H9 (cell line): Measurements from ENCODE around the gene ITGA1. TPM values are rescaled to one million over a fixed set of nuclear protein-coding genes. Genes with fewer than 3 reads are reported as not detected.

Experiments
- DNase-seq: peaks from one replicate; pipeline ENCODE4 v3.0.0-alpha.2; 2017
- H2AFZ ChIP-seq: one replicate; pipeline ENCODE4 v1.6.1; 2013; ENCODE audit warnings: mild to moderate bottlenecking, low read length, control low read depth, moderate library complexity
- H2AK5ac ChIP-seq: 2 replicates; pipeline ENCODE4 v1.6.1; 2013; ENCODE audit warnings: low read length, control low read depth, mixed read lengths; ENCODE audit not compliant: insufficient read length
- H2BK120ac ChIP-seq: one replicate; pipeline ENCODE4 v1.6.1; 2013; ENCODE audit warnings: low read depth, mild to moderate bottlenecking, low read length, control low read depth, inconsistent platforms; ENCODE audit not compliant: poor library complexity, severe bottlenecking
- H2BK12ac ChIP-seq: 2 replicates; pipeline ENCODE4 v1.6.1; 2013; ENCODE audit warnings: low read length, control low read depth, mixed read lengths, low read depth; ENCODE audit not compliant: insufficient read length
- H2BK15ac ChIP-seq: 2 replicates; pipeline ENCODE4 v1.6.1; 2013; ENCODE audit warnings: low read depth, low read length, control low read depth
- H2BK20ac ChIP-seq: one replicate; pipeline ENCODE4 v1.6.1; 2013; ENCODE audit warnings: low read depth, mild to moderate bottlenecking, low read length, control low read depth, inconsistent platforms; ENCODE audit not compliant: poor library complexity, severe bottlenecking
- H2BK5ac ChIP-seq: 2 replicates; pipeline ENCODE4 v1.6.1; 2013; ENCODE audit warnings: low read length, control low read depth, mixed read lengths; ENCODE audit not compliant: insufficient read length
- H3K14ac ChIP-seq: 2 replicates; pipeline ENCODE4 v1.6.1; 2013; ENCODE audit warnings: low read length, control low read depth; ENCODE audit not compliant: insufficient read depth
- H3K18ac ChIP-seq: 2 replicates; pipeline ENCODE4 v1.6.1; 2013; ENCODE audit warnings: low read depth, mild to moderate bottlenecking, mixed read lengths, low read length, control low read depth; ENCODE audit not compliant: insufficient read length
- H3K23ac ChIP-seq: 2 replicates; pipeline ENCODE4 v1.6.1; 2013; ENCODE audit warnings: low read length, control low read depth, mixed read lengths, low read depth; ENCODE audit not compliant: insufficient read length
- H3K23me2 ChIP-seq: 2 replicates; pipeline ENCODE4 v1.6.1; 2013; ENCODE audit warnings: low read depth, mild to moderate bottlenecking, mixed read lengths, low read length, control low read depth; ENCODE audit not compliant: insufficient read length, poor library complexity, severe bottlenecking
- H3K27ac ChIP-seq: 2 replicates; pipeline ENCODE4 v1.5.1; 2013; ENCODE audit warnings: low read length, control low read depth, mixed read lengths, low read depth; ENCODE audit not compliant: insufficient read length
- H3K27me3 ChIP-seq: 2 replicates; pipeline ENCODE4 v1.6.1; 2013; ENCODE audit warnings: low read length, control low read depth, inconsistent platforms; ENCODE audit not compliant: insufficient read depth
- H3K4ac ChIP-seq: 2 replicates; pipeline ENCODE4 v1.6.1; 2013; ENCODE audit warnings: low read depth, mild to moderate bottlenecking, control low read depth, inconsistent platforms, low read length, moderate library complexity
- H3K4me1 ChIP-seq: 2 replicates; pipeline ENCODE4 v1.6.1; 2013; ENCODE audit warnings: low read length, control low read depth, inconsistent platforms; ENCODE audit not compliant: insufficient read depth
- H3K4me2 ChIP-seq: 2 replicates; pipeline ENCODE4 v1.6.1; 2013; ENCODE audit warnings: low read length, control low read depth, mixed read lengths; ENCODE audit not compliant: insufficient read length, insufficient read depth
- H3K56ac ChIP-seq: 2 replicates; pipeline ENCODE4 v1.6.1; 2013; ENCODE audit warnings: low read depth, mild to moderate bottlenecking, mixed read lengths, low read length, control low read depth; ENCODE audit not compliant: insufficient read length
- H3K79me1 ChIP-seq: 2 replicates; pipeline ENCODE4 v1.6.1; 2013; ENCODE audit warnings: low read depth, mild to moderate bottlenecking, moderate library complexity, low read length, control low read depth, inconsistent platforms; ENCODE audit not compliant: insufficient read depth, poor library complexity, severe bottlenecking
- H3K79me2 ChIP-seq: 2 replicates; pipeline ENCODE4 v1.6.1; 2013; ENCODE audit warnings: low read length, control low read depth, inconsistent platforms; ENCODE audit not compliant: insufficient read depth
- H3K9ac ChIP-seq: 2 replicates; pipeline ENCODE4 v1.6.1; 2013; ENCODE audit warnings: low read length, control low read depth, mixed read lengths; ENCODE audit not compliant: insufficient read length; ENCODE audit errors: extremely low read depth
- H3K9me3 ChIP-seq: one replicate; pipeline ENCODE4 v1.6.1; 2013; ENCODE audit warnings: low read depth, low read length, inconsistent platforms; ENCODE audit not compliant: control insufficient read depth
- H3T11ph ChIP-seq: one replicate; pipeline ENCODE4 v1.6.1; 2013; ENCODE audit warnings: mild to moderate bottlenecking, low read length, control low read depth, inconsistent platforms
- H4K20me1 ChIP-seq: one replicate; pipeline ENCODE4 v1.6.1; 2013; ENCODE audit not compliant: control insufficient read depth, insufficient read length, insufficient read depth
- H4K5ac ChIP-seq: 2 replicates; pipeline ENCODE4 v1.6.1; 2013; ENCODE audit warnings: low read depth, mild to moderate bottlenecking, mixed read lengths, low read length, control low read depth; ENCODE audit not compliant: insufficient read length
- H4K8ac ChIP-seq: replicated peaks from 2 replicates; pipeline ENCODE4 v1.6.1; 2013; ENCODE audit warnings: low read length, control low read depth, mixed read lengths, low read depth; ENCODE audit not compliant: insufficient read length
- H4K91ac ChIP-seq: 2 replicates; pipeline ENCODE4 v1.6.1; 2013; ENCODE audit warnings: low read depth, mild to moderate bottlenecking, moderate library complexity, mixed read lengths, low read length, control low read depth; ENCODE audit not compliant: insufficient read length
- H3K27ac Mint-ChIP-seq, 3 experiments: 2 replicates in 2 of 3; 3 replicates in 1 of 3; pipeline ENCODE4 v1.8.0; 2020 to 2021; ENCODE audit warnings: mixed read lengths in 3 of 3, mild to moderate bottlenecking in 1 of 3, moderate library complexity in 1 of 3
- H3K27me3 Mint-ChIP-seq: 2 replicates; pipeline ENCODE4 v1.8.0; 2021; ENCODE audit warnings: low read depth, mild to moderate bottlenecking, moderate library complexity, mixed read lengths
- H3K36me3 Mint-ChIP-seq, 3 experiments: 2 replicates in 2 of 3; 3 replicates in 1 of 3; pipeline ENCODE4 v1.8.0; 2020 to 2021; ENCODE audit warnings: low read depth in 3 of 3, mixed read lengths in 3 of 3; ENCODE audit not compliant: insufficient read depth in 1 of 3
- H3K4me1 Mint-ChIP-seq, 2 experiments: 2 replicates each; pipeline ENCODE4 v1.8.0; 2020; ENCODE audit warnings: mixed read lengths in 2 of 2
- H3K4me3 Mint-ChIP-seq, 2 experiments: 2 replicates in 1 of 2; 3 replicates in 1 of 2; pipeline ENCODE4 v1.8.0; 2020 to 2021; ENCODE audit warnings: mild to moderate bottlenecking in 2 of 2, mixed read lengths in 2 of 2, moderate library complexity in 1 of 2
- H3K9me3 Mint-ChIP-seq, 2 experiments: 2 replicates in 1 of 2; 3 replicates in 1 of 2; pipeline ENCODE4 v1.8.0; 2020; ENCODE audit warnings: mild to moderate bottlenecking in 2 of 2, mixed read lengths in 2 of 2, moderate library complexity in 1 of 2
- WGBS: extraction: QIAGEN DNeasy Blood & Tissue Kit; methylation state at CpG from one replicate; pipeline ENCODE4 v1.1.7; 2013; ENCODE audit warnings: missing lambda C conversion rate, low lambda C conversion rate, mixed read lengths; ENCODE audit not compliant: insufficient read length; ENCODE audit errors: extremely low coverage; 5-methylcytosine and 5-hydroxymethylcytosine counted together
- total RNA-seq: library from RNA; stranded (reverse); gene quantifications from 2 replicates; pipeline ENCODE4 v1.2.1, GENCODE V29; 2021
- TF ChIP-seq, protein P1 (sequence below): fragments of 200-600 bp; sonication (generic); conservative IDR thresholded peaks from 3 replicates; pipeline ENCODE4 v1.8.0; 2021; ENCODE audit warnings: antibody characterized with exemption, mild to moderate bottlenecking

The ITGA1 gene
- total RNA-seq, 1 experiment from 2014 or later, result 3.9 TPM

DNA sequence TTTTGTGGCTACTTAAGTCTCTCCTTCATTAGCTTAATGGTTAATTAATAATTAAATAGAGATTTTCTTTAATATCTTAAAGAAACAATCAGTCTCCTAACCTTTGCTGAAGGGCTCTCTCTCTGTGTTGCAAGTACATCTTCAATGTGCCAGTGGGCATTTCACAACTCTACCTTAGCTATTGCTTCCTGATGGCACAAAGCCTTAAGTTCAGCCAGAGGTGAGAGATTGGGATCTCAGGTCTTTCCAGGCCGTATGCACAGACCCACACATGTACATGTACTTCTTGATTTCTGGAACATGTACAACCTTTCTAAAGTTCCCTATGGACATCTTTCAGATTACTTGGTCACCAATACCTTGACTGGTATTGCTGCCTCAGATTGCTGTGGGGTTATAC, 8.9 kb upstream of the ITGA1 start:
- no peak overlapping the region for H3K23ac ChIP-seq
- DNase-seq, result no peak
- H2BK120ac ChIP-seq, result no peak overlapping the region
- WGBS, result no CpG with 5 or more reads among the region's 1 CpG
- no peak overlapping the region for H3K56ac ChIP-seq
- Mint-ChIP-seq H3K27ac (no peak overlapping the region), H3K4me3 (no peak overlapping the region), H3K4me1 (peaks cover 16 to 17% of the 10 kb centered on the region in 2 experiments), H3K36me3 (no peaks in the 10 kb centered on the region; a peak in 1 of 7 replicates), H3K27me3 (no peaks in the 10 kb centered on the region), H3K9me3 (no peaks in the 10 kb centered on the region)
- H2BK15ac ChIP-seq, result no peak overlapping the region
- H3K79me1 ChIP-seq, result no peaks in the 10 kb centered on the region
- H2BK5ac ChIP-seq, result no peak overlapping the region
- H2BK20ac ChIP-seq, result no peak overlapping the region
- H2AFZ ChIP-seq, result no peak overlapping the region
- H3T11ph ChIP-seq, result no peak overlapping the region
- H4K5ac ChIP-seq, result no peak overlapping the region
- H4K20me1 ChIP-seq, result no peaks in the 10 kb centered on the region
- no peak overlapping the region for H3K14ac ChIP-seq
- no peak overlapping the region for H3K4me2 ChIP-seq
- H3K18ac ChIP-seq, result no peak overlapping the region
- TF ChIP-seq, protein P1, sequence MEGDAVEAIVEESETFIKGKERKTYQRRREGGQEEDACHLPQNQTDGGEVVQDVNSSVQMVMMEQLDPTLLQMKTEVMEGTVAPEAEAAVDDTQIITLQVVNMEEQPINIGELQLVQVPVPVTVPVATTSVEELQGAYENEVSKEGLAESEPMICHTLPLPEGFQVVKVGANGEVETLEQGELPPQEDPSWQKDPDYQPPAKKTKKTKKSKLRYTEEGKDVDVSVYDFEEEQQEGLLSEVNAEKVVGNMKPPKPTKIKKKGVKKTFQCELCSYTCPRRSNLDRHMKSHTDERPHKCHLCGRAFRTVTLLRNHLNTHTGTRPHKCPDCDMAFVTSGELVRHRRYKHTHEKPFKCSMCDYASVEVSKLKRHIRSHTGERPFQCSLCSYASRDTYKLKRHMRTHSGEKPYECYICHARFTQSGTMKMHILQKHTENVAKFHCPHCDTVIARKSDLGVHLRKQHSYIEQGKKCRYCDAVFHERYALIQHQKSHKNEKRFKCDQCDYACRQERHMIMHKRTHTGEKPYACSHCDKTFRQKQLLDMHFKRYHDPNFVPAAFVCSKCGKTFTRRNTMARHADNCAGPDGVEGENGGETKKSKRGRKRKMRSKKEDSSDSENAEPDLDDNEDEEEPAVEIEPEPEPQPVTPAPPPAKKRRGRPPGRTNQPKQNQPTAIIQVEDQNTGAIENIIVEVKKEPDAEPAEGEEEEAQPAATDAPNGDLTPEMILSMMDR, result no peak
- no peaks in the 10 kb centered on the region for H3K4me1 ChIP-seq
- no peaks in the 10 kb centered on the region for H3K27me3 ChIP-seq
- no peaks in the 10 kb centered on the region for H3K23me2 ChIP-seq
- no peak overlapping the region for H3K9ac ChIP-seq
- no peak overlapping the region for H2BK12ac ChIP-seq
- H4K8ac ChIP-seq, result no peak overlapping the region
- no peak overlapping the region for H2AK5ac ChIP-seq
- no peaks in the 10 kb centered on the region for H3K79me2 ChIP-seq
- H3K4ac ChIP-seq, result no peak overlapping the region
- H3K9me3 ChIP-seq, result no peaks in the 10 kb centered on the region
- no peak overlapping the region for H3K27ac ChIP-seq
- H4K91ac ChIP-seq, result no peak overlapping the region
